Stimulated activated CD4-positive, alpha-beta T cell treated with anti-CD3 and anti-CD28 coated beads, Interleukin-1b, Interleukin-23, amount 100 ng/mL, for 1 hour (primary cell): ENCODE measurements around the gene HEPHL1.

Experiments
- DNase-seq, 2 donors: peaks; one replicate each; pipeline ENCODE4 v3.0.0-alpha.2; 2020; ENCODE audit warnings: low read depth in 2 of 2

HEPHL1 gene

GRCh38 chr11:94130298-94131046 lies 109.3 kb downstream of the HEPHL1 start:
- DNase-seq: no peak

- no peak for DNase-seq
Measured at GRCh38 chr11:94131047-94131717, 110.0 kb downstream of the HEPHL1 start.

- no peak for DNase-seq
Measured at GRCh38 chr11:94131718-94132115, 110.6 kb downstream of the HEPHL1 start.

- DNase-seq: no peak
Measured at GRCh38 chr11:94132152-94132558, 111.0 kb downstream of the HEPHL1 start.

- DNase-seq: no peak
Measured at GRCh38 chr11:94132823-94133408, 111.8 kb downstream of the HEPHL1 start.

- no peak for DNase-seq
Measured at GRCh38 chr11:94133752-94134151, 112.6 kb downstream of the HEPHL1 start.

- no peak for DNase-seq
Measured at GRCh38 chr11:94134651-94135512, 113.7 kb downstream of the HEPHL1 start.

- no peak for DNase-seq
Measured at GRCh38 chr11:94139416-94139815, 118.3 kb downstream of the HEPHL1 start.

- DNase-seq: no peak
Measured at GRCh38 chr11:94140154-94140655, 119.1 kb downstream of the HEPHL1 start.

GRCh38 chr11:94141511-94142307 lies 120.6 kb downstream of the HEPHL1 start:
- DNase-seq: no peak

GRCh38 chr11:94142308-94143281 lies 121.4 kb downstream of the HEPHL1 start:
- DNase-seq: no peak

- DNase-seq: no peak
Measured at GRCh38 chr11:94144216-94144615, 123.1 kb downstream of the HEPHL1 start.

- DNase-seq: no peak
Measured at GRCh38 chr11:94144664-94145063, 123.5 kb downstream of the HEPHL1 start.

- no peak for DNase-seq
Measured at GRCh38 chr11:94145431-94145830, 124.3 kb downstream of the HEPHL1 start.

GRCh38 chr11:94145916-94146315 lies 124.8 kb downstream of the HEPHL1 start:
- DNase-seq: no peak

GRCh38 chr11:94147433-94147845 lies 126.3 kb downstream of the HEPHL1 start:
- DNase-seq: no peak

- DNase-seq: no peak
Measured at GRCh38 chr11:94148189-94148588, 127.0 kb downstream of the HEPHL1 start.

GRCh38 chr11:94149431-94150017 lies 128.4 kb downstream of the HEPHL1 start:
- DNase-seq: no peak

GRCh38 chr11:94150056-94150455 lies 128.9 kb downstream of the HEPHL1 start:
- no peak for DNase-seq
